Endodermal cell (in vitro differentiated cells): Measurements from ENCODE around the gene ZFYVE28. TPM values are rescaled to one million over a fixed set of nuclear protein-coding genes. Genes with fewer than 3 reads are reported as not detected.
A peak's percentile ranks its signal among the peaks of the same experiment; 100 is the strongest.

ENCODE experiments used
- DNase-seq: peaks from one replicate; pipeline ENCODE4 v3.0.0-alpha.2; 2017
- H3K27ac ChIP-seq: 2 replicates; pipeline ENCODE4 v1.5.1; 2013; ENCODE audit warnings: mild to moderate bottlenecking, low read depth, low read length, moderate library complexity
- H3K27me3 ChIP-seq: 2 replicates; pipeline ENCODE4 v1.6.1; 2013; ENCODE audit warnings: mild to moderate bottlenecking, low read length, moderate library complexity; ENCODE audit not compliant: insufficient read depth, control insufficient read depth, poor library complexity, severe bottlenecking
- H3K36me3 ChIP-seq: 2 replicates; pipeline ENCODE4 v1.7.0; 2013; ENCODE audit warnings: mild to moderate bottlenecking, low read length, moderate library complexity; ENCODE audit not compliant: control insufficient read depth, insufficient read depth
- H3K4me1 ChIP-seq: one replicate; pipeline ENCODE4 v1.7.0; 2013; ENCODE audit warnings: low read length; ENCODE audit not compliant: control insufficient read depth, insufficient read depth
- H3K4me3 ChIP-seq: 2 replicates; pipeline ENCODE4 v1.5.1; 2013; ENCODE audit warnings: mild to moderate bottlenecking, low read length, moderate library complexity
- H3K9ac ChIP-seq: 2 replicates; pipeline ENCODE4 v1.6.1; 2013; ENCODE audit warnings: mild to moderate bottlenecking, low read length, moderate library complexity; ENCODE audit not compliant: poor library complexity, severe bottlenecking; ENCODE audit errors: extremely low read depth
- H3K9me3 ChIP-seq: 2 replicates; pipeline ENCODE4 v1.6.1; 2013; ENCODE audit warnings: mild to moderate bottlenecking, low read length, moderate library complexity; ENCODE audit not compliant: control insufficient read depth
- H3K27ac Mint-ChIP-seq: 2 replicates; pipeline ENCODE4 v1.8.0; 2020; ENCODE audit warnings: mixed read lengths
- H3K27me3 Mint-ChIP-seq: 2 replicates; pipeline ENCODE4 v1.8.0; 2021; ENCODE audit warnings: mild to moderate bottlenecking, mixed read lengths; ENCODE audit not compliant: insufficient read depth
- H3K36me3 Mint-ChIP-seq: 2 replicates; pipeline ENCODE4 v1.8.0; 2020; ENCODE audit warnings: low read depth, mixed read lengths
- H3K4me1 Mint-ChIP-seq: 2 replicates; pipeline ENCODE4 v1.8.0; 2020; ENCODE audit warnings: mixed read lengths
- H3K4me3 Mint-ChIP-seq: 2 replicates; pipeline ENCODE4 v1.8.0; 2020; ENCODE audit warnings: mild to moderate bottlenecking, moderate library complexity, mixed read lengths
- H3K9me3 Mint-ChIP-seq: 2 replicates; pipeline ENCODE4 v1.8.0; 2020; ENCODE audit warnings: mild to moderate bottlenecking, mixed read lengths
- CTCF ChIP-seq: fragments of 200-600 bp; sonication (generic); conservative IDR thresholded peaks from 2 replicates; pipeline ENCODE4 v1.5.0; 2021; ENCODE audit warnings: antibody characterized with exemption, mild to moderate bottlenecking
- WGBS, 2 experiments: methylation state at CpG; one replicate each; pipeline versions ENCODE4 v1.1.5 to v1.1.7; 2013; ENCODE audit warnings: missing lambda C conversion rate in 2 of 2, mixed read lengths in 1 of 2; ENCODE audit not compliant: insufficient coverage in 1 of 2, insufficient read length in 1 of 2; 5-methylcytosine and 5-hydroxymethylcytosine counted together
- total RNA-seq, 2 donors: library from RNA; stranded (reverse); fragmentation: NEBNext Ultra II Directional in 1 of 2; extraction: Animal tissue kit (Norgen Biotek cat#: 25700) in 1 of 2; gene quantifications; 2 replicates in 1 of 2; 3 replicates in 1 of 2; pipeline ENCODE4 v1.2.1, GENCODE V29; 2021

The ZFYVE28 gene
- total RNA-seq, 2 donors from 2014 or later, result 0.73 to 1.6 TPM

DNA sequence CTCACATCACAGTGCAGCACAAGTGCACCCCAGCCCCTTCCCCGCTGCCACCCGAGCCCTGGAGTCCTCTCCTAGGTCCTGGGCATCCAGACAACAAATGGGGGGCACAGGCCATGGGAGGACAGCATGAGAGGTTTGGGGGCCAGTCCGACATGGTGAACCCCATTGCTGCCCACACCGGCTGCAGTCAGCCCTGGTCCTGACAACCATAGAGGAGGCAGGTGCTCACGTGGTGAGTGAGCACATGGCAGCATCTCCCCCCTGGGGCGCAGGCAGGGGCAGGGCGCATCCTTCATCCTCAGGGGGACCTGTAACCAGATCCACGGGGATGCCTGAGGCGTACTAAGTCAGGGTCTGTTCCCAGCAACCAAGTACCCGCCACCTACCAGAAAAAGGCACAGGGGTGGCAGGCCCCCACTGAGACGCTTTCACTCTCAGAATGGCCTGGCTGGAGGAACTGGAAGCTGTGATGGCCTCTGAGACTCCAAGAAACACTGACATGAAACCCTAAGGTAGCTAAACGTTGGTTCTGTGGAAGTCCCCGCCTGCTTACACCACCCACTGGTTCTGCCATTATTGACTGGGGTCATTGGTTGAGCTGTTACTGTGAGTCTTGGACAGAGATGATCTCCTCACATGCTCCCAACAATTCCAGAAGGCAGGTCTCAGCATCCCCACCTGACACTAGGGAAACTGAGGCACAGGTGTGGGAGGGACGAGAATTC, 6.5 kb downstream of the ZFYVE28 start:
- Histone ChIP-seq H3K9me3 (no peaks in the 10 kb centered on the region), H3K9ac (no peak overlapping the region), H3K27ac (no peak overlapping the region), H3K4me1 (no peaks in the 10 kb centered on the region), H3K4me3 (no peak overlapping the region), H3K36me3 (no peaks in the 10 kb centered on the region), H3K27me3 (peaks cover 31% of the 10 kb centered on the region)
- H3K9me3 Mint-ChIP-seq, result no peaks in the 10 kb centered on the region
- TF ChIP-seq CTCF, result no peak
- H3K27me3 Mint-ChIP-seq, result peaks cover 47% of the 10 kb centered on the region
- no peaks in the 10 kb centered on the region for H3K36me3 Mint-ChIP-seq
- H3K4me1 Mint-ChIP-seq, result peaks cover 27% of the 10 kb centered on the region
- no peak overlapping the region for H3K27ac Mint-ChIP-seq
- WGBS, 2 experiments, result 88 to 90% methylated on average over 11 to 14 of the region's 14 CpGs
- no peak overlapping the region for H3K4me3 Mint-ChIP-seq
- DNase-seq, result peak; percentile 44

GRCh38 chr4:2409381-2409783, 9.1 kb downstream of the ZFYVE28 start:
- no peak overlapping the region for H3K4me3 Mint-ChIP-seq
- peak; percentile 40 for DNase-seq
- H3K27me3 Mint-ChIP-seq, result peaks cover 21% of the 10 kb centered on the region

DNA sequence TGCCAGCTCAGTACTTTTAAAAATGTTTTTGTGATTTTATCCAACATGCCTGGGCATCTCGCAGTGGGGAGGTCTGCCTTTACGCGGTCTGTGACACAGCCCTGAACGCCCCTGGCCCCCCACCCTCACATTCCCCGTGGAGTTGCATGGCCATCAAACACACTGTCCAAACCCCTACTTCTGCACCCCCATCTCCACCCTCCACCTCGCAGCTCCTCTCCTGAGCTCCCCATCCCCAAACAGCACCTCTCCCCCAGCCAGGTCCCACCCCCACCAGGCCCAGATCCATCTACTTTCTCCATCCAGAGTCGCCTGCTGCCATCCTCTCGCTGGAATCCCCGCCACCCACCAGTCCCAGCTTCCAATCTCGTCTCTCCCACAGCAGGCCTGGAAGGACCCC, 9.5 kb downstream of the ZFYVE28 start:
- no peak overlapping the region for H3K9ac ChIP-seq
- 86 to 100% methylated on average over 3 to 10 of the region's 10 CpGs for WGBS, 2 experiments

More at GRCh38 chr4:2409381-2409783, 9.1 kb downstream of the ZFYVE28 start:
- H3K36me3 ChIP-seq, result no peaks in the 10 kb centered on the region
- no peak overlapping the region for H3K9ac ChIP-seq
- 90 to 94% methylated on average over 4 to 14 of the region's 14 CpGs for WGBS, 2 experiments
- H3K27ac ChIP-seq, result no peak overlapping the region
- H3K4me3 ChIP-seq, result no peak overlapping the region
- H3K27ac Mint-ChIP-seq, result no peak overlapping the region
- no peaks in the 10 kb centered on the region for H3K9me3 Mint-ChIP-seq
- no peaks in the 10 kb centered on the region for H3K4me1 ChIP-seq
- TF ChIP-seq CTCF, result no peak
- H3K4me1 Mint-ChIP-seq, result peaks cover 21% of the 10 kb centered on the region
- peaks cover 6% of the 10 kb centered on the region for H3K27me3 ChIP-seq
- H3K9me3 ChIP-seq, result no peaks in the 10 kb centered on the region
- H3K36me3 Mint-ChIP-seq, result no peaks in the 10 kb centered on the region

More for the DNA sequence above, 9.5 kb downstream of the ZFYVE28 start:
- DNase-seq, result no peak
- H3K36me3 Mint-ChIP-seq, result no peaks in the 10 kb centered on the region
- no peak overlapping the region for H3K4me3 Mint-ChIP-seq
- H3K4me1 Mint-ChIP-seq, result peaks cover 18% of the 10 kb centered on the region
- Histone ChIP-seq H3K4me1 (no peaks in the 10 kb centered on the region), H3K27ac (no peak overlapping the region), H3K9me3 (no peaks in the 10 kb centered on the region), H3K27me3 (peaks cover 2% of the 10 kb centered on the region), H3K4me3 (no peak overlapping the region), H3K36me3 (no peaks in the 10 kb centered on the region)
- TF ChIP-seq CTCF, result no peak
- H3K27me3 Mint-ChIP-seq, result peaks cover 17% of the 10 kb centered on the region
- no peak overlapping the region for H3K27ac Mint-ChIP-seq
- H3K9me3 Mint-ChIP-seq, result no peaks in the 10 kb centered on the region
